ENCODE results near the gene PHF11. TPM values are rescaled to one million over a fixed set of nuclear protein-coding genes. Genes with fewer than 3 reads are reported as not detected.

The PHF11 gene
- total and polyA plus RNA-seq, 4 donors, result 40.4 to 76.2 (median 46.3) TPM

DNA sequence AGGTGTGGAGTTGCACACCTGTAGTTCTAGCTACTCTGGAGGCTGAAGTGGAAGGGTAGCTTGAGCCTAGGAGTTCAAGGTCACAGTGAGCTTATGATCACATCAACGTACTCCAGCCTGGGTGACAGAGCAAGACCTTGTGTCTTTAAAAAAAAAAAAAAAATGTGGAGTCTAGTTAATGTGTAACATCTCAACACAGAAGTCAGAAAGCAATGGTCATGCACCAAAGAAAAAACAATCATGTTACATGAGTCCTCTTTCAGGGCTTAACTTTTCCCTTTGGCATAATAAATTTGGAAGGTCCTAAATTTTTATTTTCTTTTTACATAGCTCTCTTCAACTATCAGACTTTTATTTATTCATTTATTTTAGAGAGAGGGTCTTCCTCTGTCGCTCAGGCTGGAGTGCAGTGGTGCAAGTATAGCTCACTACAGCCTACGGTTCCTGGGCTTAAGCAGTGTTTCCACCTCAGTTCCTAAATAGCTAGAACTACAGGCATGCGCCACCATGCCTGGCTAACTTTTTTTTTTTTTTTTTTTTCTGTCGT, 29.4 kb upstream of the PHF11 start:
- H3K9ac ChIP-seq (ENCODE audit: insufficient read depth in 1 of 2, low read length in 2 of 2), result no peak overlapping the region
- H3K9me3 ChIP-seq (ENCODE audit: control insufficient read depth in 4 of 4, insufficient read depth in 3 of 4, low read length in 3 of 4), result peaks cover 0 to 3% (median 0%) of the 10 kb centered on the region in 4 donors
- no peaks in the 10 kb centered on the region for H3K4me1 ChIP-seq (ENCODE audit: control insufficient read depth in 5 of 5, insufficient read depth in 5 of 5, low read length in 5 of 5)
- peaks cover 11 to 35% (median 28%) of the 10 kb centered on the region in 4 donors for H3K36me3 ChIP-seq (ENCODE audit: control insufficient read depth in 4 of 4, insufficient read depth in 4 of 4, low read length in 4 of 4)
- no peak overlapping the region for H3K27ac ChIP-seq (ENCODE audit: low read depth in 1 of 2, low read length in 1 of 2)
- 92% methylated on average over 5 of the region's 5 CpGs for WGBS, 2 donors
- ATAC-seq (ENCODE audit: insufficient read depth, low FRiP score) (no peak), DNase-seq (no peak)
- TF ChIP-seq, protein P1, sequence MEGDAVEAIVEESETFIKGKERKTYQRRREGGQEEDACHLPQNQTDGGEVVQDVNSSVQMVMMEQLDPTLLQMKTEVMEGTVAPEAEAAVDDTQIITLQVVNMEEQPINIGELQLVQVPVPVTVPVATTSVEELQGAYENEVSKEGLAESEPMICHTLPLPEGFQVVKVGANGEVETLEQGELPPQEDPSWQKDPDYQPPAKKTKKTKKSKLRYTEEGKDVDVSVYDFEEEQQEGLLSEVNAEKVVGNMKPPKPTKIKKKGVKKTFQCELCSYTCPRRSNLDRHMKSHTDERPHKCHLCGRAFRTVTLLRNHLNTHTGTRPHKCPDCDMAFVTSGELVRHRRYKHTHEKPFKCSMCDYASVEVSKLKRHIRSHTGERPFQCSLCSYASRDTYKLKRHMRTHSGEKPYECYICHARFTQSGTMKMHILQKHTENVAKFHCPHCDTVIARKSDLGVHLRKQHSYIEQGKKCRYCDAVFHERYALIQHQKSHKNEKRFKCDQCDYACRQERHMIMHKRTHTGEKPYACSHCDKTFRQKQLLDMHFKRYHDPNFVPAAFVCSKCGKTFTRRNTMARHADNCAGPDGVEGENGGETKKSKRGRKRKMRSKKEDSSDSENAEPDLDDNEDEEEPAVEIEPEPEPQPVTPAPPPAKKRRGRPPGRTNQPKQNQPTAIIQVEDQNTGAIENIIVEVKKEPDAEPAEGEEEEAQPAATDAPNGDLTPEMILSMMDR (IDR thresholded peaks at IDR 0.05; ENCODE audit: control extremely low read depth, extremely low read depth), result no peak
- no peaks in the 10 kb centered on the region for H3K27me3 ChIP-seq (ENCODE audit: control insufficient read depth in 3 of 3, insufficient read depth in 3 of 3, low read length in 2 of 3)
- no peak overlapping the region for H3K4me3 ChIP-seq

DNA sequence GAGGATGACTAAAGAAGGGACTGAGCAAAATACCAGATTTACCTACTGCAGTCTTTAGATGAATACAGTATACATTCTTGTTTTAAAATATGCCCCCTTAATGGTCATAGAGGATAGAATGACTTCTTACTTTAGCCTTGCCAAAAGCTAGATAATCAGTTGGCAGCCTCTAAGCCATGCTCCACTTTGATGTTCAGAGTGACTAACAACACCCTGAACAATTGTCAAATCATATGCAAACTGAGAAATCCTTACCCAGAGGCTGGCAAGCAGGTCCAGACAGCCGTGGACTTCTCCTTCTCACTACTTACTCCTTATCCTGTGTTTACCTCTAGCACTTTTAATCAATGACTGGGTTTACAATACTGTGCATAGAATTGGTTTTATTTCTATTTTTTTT, 23.6 kb upstream of the PHF11 start:
- WGBS, 2 donors, result 65 to 82% methylated on average over 1 of the region's 1 CpG
- H3K36me3 ChIP-seq (ENCODE audit: control insufficient read depth in 4 of 4, insufficient read depth in 4 of 4, low read length in 4 of 4), result peaks cover 0 to 19% (median 16%) of the 10 kb centered on the region in 4 donors
- peaks cover 0 to 2% (median 0%) of the 10 kb centered on the region in 5 donors for H3K4me1 ChIP-seq (ENCODE audit: control insufficient read depth in 5 of 5, insufficient read depth in 5 of 5, low read length in 5 of 5)
- H3K9ac ChIP-seq (ENCODE audit: insufficient read depth in 1 of 2, low read length in 2 of 2), result no peak overlapping the region
- no peaks in the 10 kb centered on the region for H3K27me3 ChIP-seq (ENCODE audit: control insufficient read depth in 3 of 3, insufficient read depth in 3 of 3, low read length in 2 of 3)
- H3K27ac ChIP-seq (ENCODE audit: low read depth in 1 of 2, low read length in 1 of 2), result no peak overlapping the region
- no peaks in the 10 kb centered on the region for H3K9me3 ChIP-seq (ENCODE audit: control insufficient read depth in 4 of 4, insufficient read depth in 3 of 4, low read length in 3 of 4)
- no peak for DNase-seq
- no peak for ATAC-seq (ENCODE audit: insufficient read depth, low FRiP score)
- H3K4me3 ChIP-seq, result no peak overlapping the region
- TF ChIP-seq, protein P1 (IDR thresholded peaks at IDR 0.05; ENCODE audit: control extremely low read depth, extremely low read depth), result no peak

DNA sequence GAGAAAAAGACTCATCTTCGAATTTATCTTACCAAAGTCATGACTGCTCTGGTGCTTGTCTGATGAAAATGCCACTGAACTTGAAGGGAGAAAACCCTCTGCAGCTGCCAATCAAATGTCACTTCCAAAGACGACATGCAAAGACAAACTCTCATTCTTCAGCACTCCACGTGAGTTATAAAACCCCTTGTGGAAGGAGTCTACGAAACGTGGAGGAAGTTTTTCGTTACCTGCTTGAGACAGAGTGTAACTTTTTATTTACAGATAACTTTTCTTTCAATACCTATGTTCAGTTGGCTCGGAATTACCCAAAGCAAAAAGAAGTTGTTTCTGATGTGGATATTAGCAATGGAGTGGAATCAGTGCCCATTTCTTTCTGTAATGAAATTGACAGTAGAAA, 19.2 kb upstream of the PHF11 start:
- no peak overlapping the region for H3K27ac ChIP-seq (ENCODE audit: low read depth in 1 of 2, low read length in 1 of 2)
- TF ChIP-seq, protein P1 (IDR thresholded peaks at IDR 0.05; ENCODE audit: control extremely low read depth, extremely low read depth), result no peak
- 93 to 96% methylated on average over 7 of the region's 7 CpGs for WGBS, 2 donors
- no peak for ATAC-seq (ENCODE audit: insufficient read depth, low FRiP score)
- no peaks in the 10 kb centered on the region for H3K27me3 ChIP-seq (ENCODE audit: control insufficient read depth in 3 of 3, insufficient read depth in 3 of 3, low read length in 2 of 3)
- H3K4me1 ChIP-seq (ENCODE audit: control insufficient read depth in 5 of 5, insufficient read depth in 5 of 5, low read length in 5 of 5), result peaks cover 0 to 2% (median 0%) of the 10 kb centered on the region in 5 donors
- no peak for DNase-seq
- no peaks in the 10 kb centered on the region for H3K9me3 ChIP-seq (ENCODE audit: control insufficient read depth in 4 of 4, insufficient read depth in 3 of 4, low read length in 3 of 4)
- H3K36me3 ChIP-seq (ENCODE audit: control insufficient read depth in 4 of 4, insufficient read depth in 4 of 4, low read length in 4 of 4), result peaks cover 9 to 32% (median 23%) of the 10 kb centered on the region in 4 donors
- H3K9ac ChIP-seq (ENCODE audit: insufficient read depth in 1 of 2, low read length in 2 of 2), result no peak overlapping the region
- H3K4me3 ChIP-seq, result no peak overlapping the region

DNA sequence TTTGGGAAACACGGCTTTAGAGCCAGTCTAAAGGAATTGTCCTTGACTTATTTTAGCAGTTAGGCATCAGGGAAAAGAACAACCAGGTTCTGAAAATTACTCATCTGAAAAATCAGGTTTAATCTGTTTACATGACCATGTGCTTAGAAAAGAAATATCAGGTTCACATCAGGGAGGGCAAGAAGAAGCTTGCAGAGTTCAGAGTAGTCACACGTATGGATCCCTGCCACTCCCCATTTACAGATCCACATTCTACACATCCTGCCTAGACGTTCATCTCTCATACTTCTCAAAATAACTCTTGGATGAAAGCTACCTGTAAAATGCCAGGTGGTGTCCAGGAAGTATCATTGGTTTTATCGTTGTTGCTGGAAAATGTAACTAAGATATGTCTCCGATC, 14.0 kb upstream of the PHF11 start:
- peaks cover 18 to 35% (median 25%) of the 10 kb centered on the region in 4 donors for H3K36me3 ChIP-seq (ENCODE audit: control insufficient read depth in 4 of 4, insufficient read depth in 4 of 4, low read length in 4 of 4)

More for the DNA sequence above, 14.0 kb upstream of the PHF11 start:
- Histone ChIP-seq H3K4me3 (no peak overlapping the region), H3K27me3 (ENCODE audit: control insufficient read depth in 3 of 3, insufficient read depth in 3 of 3, low read length in 2 of 3) (no peaks in the 10 kb centered on the region), H3K9ac (ENCODE audit: insufficient read depth in 1 of 2, low read length in 2 of 2) (no peak overlapping the region), H3K4me1 (ENCODE audit: control insufficient read depth in 5 of 5, insufficient read depth in 5 of 5, low read length in 5 of 5) (no peaks in the 10 kb centered on the region), H3K27ac (ENCODE audit: low read depth in 1 of 2, low read length in 1 of 2) (no peak overlapping the region), H3K9me3 (ENCODE audit: control insufficient read depth in 4 of 4, insufficient read depth in 3 of 4, low read length in 3 of 4) (no peaks in the 10 kb centered on the region)
- no peak for ATAC-seq (ENCODE audit: insufficient read depth, low FRiP score)
- TF ChIP-seq, protein P1 (IDR thresholded peaks at IDR 0.05; ENCODE audit: control extremely low read depth, extremely low read depth), result no peak
- 78 to 80% methylated on average over 5 of the region's 5 CpGs for WGBS, 2 donors
- DNase-seq, result no peak
